HTR-8/SVneo (cell line): ENCODE measurements around the gene INHBE.
A peak's percentile ranks its signal among the peaks of the same experiment; 100 is the strongest.

Source experiments
- DNase-seq: peaks from one replicate; pipeline ENCODE4 v3.0.0; 2011; ENCODE audit warnings: low spot score, mixed read lengths; ENCODE audit not compliant: insufficient read length
- FAIRE-seq: peaks from 2 replicates; lab custom pipeline; 2011; peaks lifted over from hg19 to GRCh38; lab: Jason Lieb, UNC

The INHBE gene

GRCh38 chr12:57459750-57460467, 4.8 kb downstream of the INHBE start, which contains the start of gene GLI1:
Gene GLI1, plus strand, starts transcription at chr12:57459785. Its CDS starts 3,907 bp downstream, at chr12:57463692.
- FAIRE-seq: no peak
- peak; percentile 47 for DNase-seq

DNA sequence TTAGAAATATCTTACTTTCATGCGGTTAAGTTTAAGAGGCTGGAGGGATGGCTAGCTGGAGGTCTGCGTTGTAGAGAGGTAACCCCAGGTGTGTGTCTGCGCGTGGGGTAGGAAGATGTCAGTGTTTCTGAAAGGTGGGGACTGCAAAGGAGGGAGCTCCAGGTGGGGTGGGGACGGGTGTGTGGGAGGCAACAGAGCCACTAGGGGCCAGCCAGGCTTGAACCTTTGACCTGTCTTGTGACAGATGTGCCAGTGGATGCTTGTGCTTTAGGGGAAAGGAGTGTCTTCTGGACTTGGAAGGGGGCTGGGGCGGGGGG, 5.3 kb downstream of the INHBE start:
- no peak for FAIRE-seq
- DNase-seq: no peak

DNA sequence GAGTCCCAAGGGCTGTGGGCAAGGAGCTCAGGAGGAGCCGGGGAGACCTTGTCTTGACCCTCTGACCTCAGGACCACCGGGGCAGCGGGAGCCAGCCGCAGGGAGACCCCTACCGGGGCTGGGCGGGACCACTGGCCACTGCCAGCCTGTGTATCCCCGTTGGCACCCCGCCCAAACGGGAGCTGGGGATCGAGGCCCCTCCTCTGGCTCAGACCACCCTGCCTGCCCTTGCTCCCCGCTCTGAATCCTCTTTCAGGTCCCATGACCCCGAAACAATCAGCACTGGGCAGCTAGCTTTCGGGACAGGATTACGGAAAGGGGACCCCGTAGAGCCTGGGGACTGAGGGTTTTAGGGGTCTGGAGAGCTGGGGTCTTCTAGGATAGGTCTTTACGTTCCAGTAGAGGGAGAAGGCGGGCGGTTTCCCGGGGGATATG, 5.8 kb downstream of the INHBE start:
- DNase-seq: no peak
- no peak for FAIRE-seq

DNA sequence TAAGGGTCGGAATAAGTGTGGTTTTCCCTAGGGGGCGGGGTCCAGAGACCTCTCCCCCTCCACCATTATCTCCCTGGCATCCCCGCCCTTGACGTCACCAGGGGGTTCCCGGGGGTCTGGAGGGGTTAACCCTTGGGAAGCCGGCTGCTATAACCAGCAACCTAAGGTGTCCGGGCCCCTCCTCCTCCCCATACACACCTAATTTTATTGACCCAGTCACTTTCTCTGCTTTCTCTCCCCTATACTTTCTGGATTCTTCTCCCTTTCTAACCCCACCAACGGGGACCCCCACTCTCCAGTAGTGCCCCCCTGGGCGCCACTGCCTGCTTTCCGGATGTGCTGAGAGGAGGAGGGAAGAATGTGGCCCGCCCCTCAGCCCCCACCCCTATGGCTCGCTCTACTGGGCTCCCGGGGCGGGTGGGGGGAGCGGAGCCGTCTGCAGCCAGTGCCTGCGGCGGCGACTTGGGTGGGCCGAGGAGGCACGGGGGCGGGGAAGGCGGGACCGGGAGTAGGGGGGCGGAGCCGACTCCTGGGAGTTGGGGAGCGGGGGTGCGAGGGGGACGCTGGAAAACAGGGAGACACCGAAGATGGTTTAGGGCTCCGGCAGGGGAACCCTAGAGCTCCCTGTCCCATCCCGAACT, 6.3 kb downstream of the INHBE start:
- FAIRE-seq (no peak), DNase-seq (peak; percentile 72)

DNA sequence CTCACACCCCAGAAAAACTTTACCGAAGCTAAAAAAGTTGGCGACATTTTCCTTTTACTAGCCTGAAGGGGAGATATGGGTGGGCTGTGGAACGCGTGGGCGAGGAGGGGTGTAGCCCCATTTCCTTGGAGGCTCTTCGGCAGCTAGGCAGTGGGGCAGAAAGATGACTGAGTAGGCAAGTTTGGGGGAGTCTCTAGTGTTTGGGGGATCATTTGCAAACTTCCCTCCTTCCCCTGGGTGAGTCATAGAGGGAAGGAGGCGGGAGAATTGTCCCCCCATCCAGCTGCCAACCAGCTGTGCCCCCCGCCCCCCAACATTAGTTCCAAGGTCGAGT, 6.8 kb downstream of the INHBE start:
- DNase-seq (peak; percentile 34), FAIRE-seq (no peak)

GRCh38 chr12:57462251-57462911, 7.3 kb downstream of the INHBE start:
- DNase-seq (peak; percentile 91), FAIRE-seq (no peak)

DNA sequence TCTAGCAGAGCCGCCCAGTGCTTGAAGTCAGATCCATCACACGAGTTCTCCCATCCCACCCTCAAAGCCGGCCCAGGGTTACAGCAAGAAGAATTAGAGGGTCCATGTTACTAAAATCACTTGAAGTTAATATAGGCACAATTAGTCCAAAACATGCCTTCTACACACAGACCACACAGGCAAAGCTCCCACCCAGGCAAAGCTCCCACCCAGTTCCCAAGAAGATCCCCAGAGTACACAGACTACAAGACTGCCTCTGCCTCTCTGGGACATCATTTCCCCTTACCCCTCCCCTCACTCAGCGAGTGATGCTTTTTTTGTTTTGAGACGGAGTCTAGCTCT, 7.8 kb downstream of the INHBE start:
- DNase-seq: no peak
- FAIRE-seq: no peak

DNA sequence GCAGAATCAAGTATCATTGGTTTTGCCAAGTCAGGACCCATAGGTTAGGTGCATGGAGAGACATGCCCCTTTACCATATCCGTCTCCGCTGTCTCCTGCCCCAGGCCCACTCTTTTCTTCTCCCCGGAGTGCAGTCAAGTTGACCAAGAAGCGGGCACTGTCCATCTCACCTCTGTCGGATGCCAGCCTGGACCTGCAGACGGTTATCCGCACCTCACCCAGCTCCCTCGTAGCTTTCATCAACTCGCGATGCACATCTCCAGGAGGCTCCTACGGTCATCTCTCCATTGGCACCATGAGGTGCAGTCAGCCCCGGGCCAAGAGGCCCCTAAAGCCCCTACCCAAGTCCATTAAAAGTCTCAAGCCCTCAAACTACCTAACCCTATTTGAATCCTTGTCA, 9.5 kb downstream of the INHBE start:
- FAIRE-seq (no peak), DNase-seq (no peak)

- DNase-seq (no peak), FAIRE-seq (no peak)
Observed at GRCh38 chr12:57465030-57465746, 10.1 kb downstream of the INHBE start.

DNA sequence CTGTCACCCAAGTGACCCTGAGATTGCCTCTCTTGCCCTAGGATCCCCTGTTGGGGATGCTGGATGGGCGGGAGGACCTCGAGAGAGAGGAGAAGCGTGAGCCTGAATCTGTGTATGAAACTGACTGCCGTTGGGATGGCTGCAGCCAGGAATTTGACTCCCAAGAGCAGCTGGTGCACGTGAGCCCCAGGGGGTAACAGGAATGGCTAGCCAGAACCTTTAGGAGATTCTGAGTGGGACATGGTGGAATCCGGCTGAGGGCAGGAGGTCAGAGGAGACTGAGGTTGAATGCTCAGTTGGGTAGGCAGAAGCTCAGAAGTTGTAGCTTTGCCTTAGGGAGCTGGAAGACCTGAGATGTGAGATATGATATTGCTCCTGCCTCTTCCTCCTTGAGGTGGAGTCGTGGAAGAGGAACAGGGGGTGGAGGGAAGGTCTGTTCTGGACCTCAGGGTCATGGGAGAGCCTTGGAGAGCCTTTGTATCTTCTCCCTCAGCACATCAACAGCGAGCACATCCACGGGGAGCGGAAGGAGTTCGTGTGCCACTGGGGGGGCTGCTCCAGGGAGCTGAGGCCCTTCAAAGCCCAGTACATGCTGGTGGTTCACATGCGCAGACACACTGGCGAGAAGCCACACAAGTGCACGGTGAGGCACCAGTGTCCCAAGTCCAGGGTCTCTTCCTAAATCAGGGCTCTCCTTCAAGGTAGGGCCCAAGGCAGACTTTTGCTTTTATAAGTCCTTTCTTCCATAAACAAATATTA, 10.8 kb downstream of the INHBE start:
- DNase-seq: no peak
- no peak for FAIRE-seq

DNA sequence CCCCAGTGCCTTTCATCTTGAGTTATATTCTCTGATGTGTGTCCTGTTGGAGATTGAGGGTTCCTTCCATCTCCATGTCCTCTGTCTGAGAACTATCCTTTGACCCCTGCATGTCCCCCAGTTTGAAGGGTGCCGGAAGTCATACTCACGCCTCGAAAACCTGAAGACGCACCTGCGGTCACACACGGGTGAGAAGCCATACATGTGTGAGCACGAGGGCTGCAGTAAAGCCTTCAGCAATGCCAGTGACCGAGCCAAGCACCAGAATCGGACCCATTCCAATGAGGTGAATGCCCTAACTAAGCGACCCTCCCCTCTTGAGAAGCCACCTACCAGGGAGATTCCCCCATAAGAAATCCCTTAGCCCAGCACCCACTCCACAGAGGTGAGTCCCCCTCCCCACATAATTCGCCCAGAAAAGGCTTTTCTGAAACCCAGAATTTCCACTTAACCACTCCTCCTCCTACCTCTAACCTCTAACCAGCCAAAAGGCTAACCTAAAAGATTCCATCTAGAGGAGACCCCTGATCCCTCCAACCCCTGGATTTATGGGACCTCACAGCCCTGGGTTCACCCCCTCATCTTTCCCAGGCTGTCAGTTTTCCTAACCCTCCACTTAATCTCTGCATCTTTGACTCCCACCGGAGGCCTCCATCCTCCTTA, 12.2 kb downstream of the INHBE start:
- DNase-seq (no peak), FAIRE-seq (no peak)

DNA sequence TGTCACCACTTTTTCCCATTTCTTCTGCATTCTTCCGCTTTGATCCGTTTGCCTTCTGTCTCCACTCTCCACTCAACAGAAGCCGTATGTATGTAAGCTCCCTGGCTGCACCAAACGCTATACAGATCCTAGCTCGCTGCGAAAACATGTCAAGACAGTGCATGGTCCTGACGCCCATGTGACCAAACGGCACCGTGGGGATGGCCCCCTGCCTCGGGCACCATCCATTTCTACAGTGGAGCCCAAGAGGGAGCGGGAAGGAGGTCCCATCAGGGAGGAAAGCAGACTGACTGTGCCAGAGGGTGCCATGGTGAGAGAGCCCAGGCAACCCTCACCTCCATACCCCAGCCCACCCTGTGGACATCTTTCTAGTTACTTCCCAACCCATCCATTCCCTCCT, 12.8 kb downstream of the INHBE start:
- FAIRE-seq: no peak

GRCh38 chr12:57469296-57470164, 14.4 kb downstream of the INHBE start:
- DNase-seq (no peak), FAIRE-seq (no peak)

More for the DNA sequence above, 12.8 kb downstream of the INHBE start:
- DNase-seq: no peak

GRCh38 chr12:57470286-57470969, 15.3 kb downstream of the INHBE start:
- FAIRE-seq (peak; percentile 20), DNase-seq (no peak)

GRCh38 chr12:57470970-57471656, 16.0 kb downstream of the INHBE start:
- DNase-seq (no peak), FAIRE-seq (no peak)

DNA sequence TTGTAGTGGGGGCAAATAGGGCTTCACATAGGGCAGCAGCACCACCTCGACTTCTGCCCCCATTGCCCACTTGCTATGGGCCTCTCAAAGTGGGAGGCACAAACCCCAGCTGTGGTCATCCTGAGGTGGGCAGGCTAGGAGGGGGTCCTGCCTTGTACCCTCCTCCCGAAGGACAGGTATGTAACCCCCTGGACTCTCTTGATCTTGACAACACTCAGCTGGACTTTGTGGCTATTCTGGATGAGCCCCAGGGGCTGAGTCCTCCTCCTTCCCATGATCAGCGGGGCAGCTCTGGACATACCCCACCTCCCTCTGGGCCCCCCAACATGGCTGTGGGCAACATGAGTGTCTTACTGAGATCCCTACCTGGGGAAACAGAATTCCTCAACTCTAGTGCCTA, 16.6 kb downstream of the INHBE start:
- DNase-seq (no peak), FAIRE-seq (no peak)

DNA sequence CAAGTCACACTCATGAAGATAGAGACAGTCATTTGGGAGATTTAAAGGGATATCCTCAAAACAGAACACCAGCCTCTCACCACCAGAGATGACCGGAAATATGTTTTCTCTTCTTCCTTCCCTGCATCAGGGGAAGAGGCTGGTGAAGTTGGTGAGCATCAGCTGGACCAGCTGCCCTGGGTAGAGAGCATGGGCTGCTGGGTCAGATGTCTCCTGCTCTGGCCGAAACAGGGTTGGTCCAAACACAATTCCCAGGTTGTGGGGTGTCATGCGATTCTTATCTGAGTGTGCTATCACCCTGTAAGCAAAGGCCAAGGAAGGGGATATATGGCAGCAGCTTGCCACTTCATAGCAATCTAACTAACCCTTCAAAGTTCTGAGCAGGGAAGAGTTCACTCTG, 17.3 kb downstream of the INHBE start:
- no peak for DNase-seq
- no peak for FAIRE-seq

- DNase-seq (no peak), FAIRE-seq (no peak)
Observed at GRCh38 chr12:57473392-57473791, 18.3 kb downstream of the INHBE start.
